CD8-positive, alpha-beta memory T cell (primary cell): Measurements from ENCODE around the gene SPTBN5. TPM values are rescaled to one million over a fixed set of nuclear protein-coding genes. Genes with fewer than 3 reads are reported as not detected.

ENCODE experiments used
- CTCF ChIA-PET: fragments of 350-600 bp; sonication (Branson Sonifier 250); formaldehyde crosslinking; loops from one replicate; lab custom pipeline; 2021; ENCODE audit warnings: antibody characterized with exemption; lab: Charles Lee
- POLR2A ChIA-PET: fragments of 350-600 bp; sonication (Branson Sonifier 250); formaldehyde crosslinking; loops from one replicate; lab custom pipeline; 2021; ENCODE audit warnings: antibody characterized with exemption; lab: Charles Lee
- DNase-seq, 5 donors: peaks; one replicate each; pipeline versions ENCODE4 v3.0.0 to v3.0.0-alpha.2; 2020 to 2022; ENCODE audit warnings: mixed read lengths in 1 of 5
- H3K27ac ChIP-seq: one replicate; pipeline ENCODE4 v1.7.0; 2013; ENCODE audit warnings: low read depth, mild to moderate bottlenecking, low read length, moderate library complexity
- H3K27me3 ChIP-seq: 2 replicates; pipeline ENCODE4 v1.7.0; 2013; ENCODE audit warnings: low read length, mild to moderate bottlenecking; ENCODE audit not compliant: insufficient read depth, poor library complexity, severe bottlenecking
- H3K36me3 ChIP-seq: 2 replicates; pipeline ENCODE4 v1.7.0; 2013; ENCODE audit warnings: mild to moderate bottlenecking, low read length, moderate library complexity; ENCODE audit not compliant: insufficient read depth
- H3K4me1 ChIP-seq: 2 replicates; pipeline ENCODE4 v1.7.0; 2013; ENCODE audit warnings: mild to moderate bottlenecking, low read length, moderate library complexity; ENCODE audit not compliant: insufficient read depth
- H3K4me3 ChIP-seq: 2 replicates; pipeline ENCODE4 v1.7.0; 2013; ENCODE audit warnings: mild to moderate bottlenecking, low read length
- H3K9me3 ChIP-seq: 2 replicates; pipeline ENCODE4 v1.7.0; 2013; ENCODE audit warnings: mild to moderate bottlenecking, low read length
- H3K27ac Mint-ChIP-seq, 8 donors: one replicate each; pipeline ENCODE4 v1.8.0; 2020 to 2021; ENCODE audit warnings: mixed read lengths in 8 of 8, mild to moderate bottlenecking in 6 of 8, inconsistent platforms in 3 of 8, moderate library complexity in 3 of 8
- H3K27me3 Mint-ChIP-seq, 2 donors: one replicate each; pipeline ENCODE4 v1.8.0; 2020 to 2021; ENCODE audit warnings: mixed read lengths in 2 of 2, mild to moderate bottlenecking in 1 of 2, moderate library complexity in 1 of 2
- H3K36me3 Mint-ChIP-seq, 3 donors: one replicate each; pipeline ENCODE4 v1.8.0; 2020 to 2021; ENCODE audit warnings: mixed read lengths in 3 of 3, inconsistent platforms in 1 of 3, mild to moderate bottlenecking in 1 of 3
- H3K4me1 Mint-ChIP-seq, 3 donors: one replicate each; pipeline ENCODE4 v1.8.0; 2020 to 2021; ENCODE audit warnings: mixed read lengths in 3 of 3, inconsistent platforms in 1 of 3, mild to moderate bottlenecking in 1 of 3
- H3K4me3 Mint-ChIP-seq, 7 donors: one replicate each; pipeline ENCODE4 v1.8.0; 2020 to 2021; ENCODE audit warnings: mixed read lengths in 7 of 7, mild to moderate bottlenecking in 6 of 7, moderate library complexity in 4 of 7, inconsistent platforms in 2 of 7
- H3K9me3 Mint-ChIP-seq, 5 donors: one replicate each; pipeline ENCODE4 v1.8.0; 2020 to 2022; ENCODE audit warnings: mixed read lengths in 5 of 5, mild to moderate bottlenecking in 3 of 5, moderate library complexity in 2 of 5, inconsistent platforms in 1 of 5
- polyA plus RNA-seq: library from polyadenylated mRNA; unstranded; fragments of 300-500 nt; fragmentation: Illumina TruSeq; gene quantifications from one replicate; pipeline ENCODE4 v1.2.3, GENCODE V29; 2021
- total RNA-seq, 2 experiments: library from RNA; stranded (reverse); gene quantifications; one replicate each; pipeline ENCODE4 v1.2.3, GENCODE V29; 2021

Gene SPTBN5
- total and polyA plus RNA-seq, 3 experiments from 2014 or later, result 0.31 to 0.39 TPM; not detected in 1

DNA sequence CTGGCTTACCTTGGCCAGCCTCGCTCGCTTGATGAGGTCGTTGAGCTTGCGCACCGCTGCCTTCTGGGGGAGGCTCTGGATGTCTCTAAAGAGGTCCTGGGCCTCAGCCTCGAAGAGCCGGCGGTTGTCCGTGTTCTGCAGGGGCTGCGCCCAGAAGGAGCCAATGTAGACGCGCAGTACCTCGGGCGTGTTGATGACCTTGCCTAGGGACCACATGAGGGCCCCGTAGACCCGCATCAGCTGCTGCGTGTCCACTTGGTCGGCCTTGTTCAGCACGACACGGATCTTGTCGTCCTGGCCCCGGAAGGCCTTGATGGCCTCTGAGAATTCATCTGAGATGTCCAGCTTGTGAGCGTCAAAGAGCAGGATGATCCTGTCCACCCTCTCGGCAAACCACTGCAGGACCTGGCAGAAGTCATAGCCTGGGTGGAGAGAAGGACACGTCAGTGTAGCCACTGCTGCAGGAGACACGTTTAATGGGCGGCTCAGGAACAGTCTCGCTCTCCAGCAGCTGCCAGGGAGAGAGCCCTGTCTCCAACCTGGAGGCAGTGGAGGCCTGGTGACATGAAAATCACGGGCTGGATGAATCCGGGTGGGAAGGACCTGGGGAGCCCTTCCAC lies 25.5 kb upstream of the SPTBN5 start:
- Histone ChIP-seq H3K9me3 (no peaks in the 10 kb centered on the region), H3K4me1 (no peaks in the 10 kb centered on the region), H3K36me3 (peaks cover 13% of the 10 kb centered on the region), H3K27me3 (no peaks in the 10 kb centered on the region), H3K27ac (no peak overlapping the region), H3K4me3 (no peak overlapping the region)
- CTCF ChIA-PET, result no interaction called here
- no peak for DNase-seq
- Mint-ChIP-seq H3K27ac (peak overlapping the region in 3 of 8 donors; percentile 26 to 66 (median 27)), H3K27me3 (peaks cover 0 to 3% of the 10 kb centered on the region in 2 donors), H3K4me3 (no peak overlapping the region), H3K9me3 (no peaks in the 10 kb centered on the region), H3K4me1 (peaks cover 0 to 8% (median 0%) of the 10 kb centered on the region in 3 donors), H3K36me3 (peaks cover 0 to 66% (median 3%) of the 10 kb centered on the region in 3 donors)
- POLR2A ChIA-PET, result no interaction called here

DNA sequence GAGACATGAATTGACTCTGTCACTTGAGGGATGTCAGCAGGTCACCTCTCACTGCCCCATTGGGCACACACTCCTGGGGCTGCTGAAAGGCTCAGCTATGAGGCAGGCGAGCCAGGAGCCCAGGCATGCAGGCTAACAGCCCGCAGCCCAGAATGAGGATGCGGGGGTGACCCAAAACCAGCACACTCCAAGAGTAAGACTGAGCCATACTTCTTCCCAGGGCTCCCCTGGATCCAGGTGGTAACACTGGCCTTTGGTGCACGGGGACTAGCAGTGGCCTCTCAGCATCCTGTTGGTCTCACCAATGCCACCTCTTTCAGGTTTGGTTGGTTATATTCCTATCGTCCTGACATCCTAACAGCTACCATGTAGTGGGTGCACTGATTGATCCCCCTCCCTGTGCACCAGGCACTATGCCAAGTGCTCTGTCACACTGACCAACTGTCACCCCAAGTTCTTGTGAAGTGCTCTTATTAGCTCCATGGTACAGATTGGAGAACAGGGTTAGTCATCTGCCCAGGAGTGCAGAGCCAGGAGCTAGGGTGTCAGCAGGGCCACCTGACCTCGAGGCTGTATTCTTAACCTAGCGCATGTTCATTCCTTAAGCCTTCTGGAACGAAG lies 24.8 kb upstream of the SPTBN5 start:
- POLR2A ChIA-PET, result no interaction called here
- H3K4me1 ChIP-seq, result no peaks in the 10 kb centered on the region
- Mint-ChIP-seq H3K4me3 (no peak overlapping the region), H3K27me3 (peaks cover 0 to 3% of the 10 kb centered on the region in 2 donors), H3K36me3 (peaks cover 0 to 64% (median 6%) of the 10 kb centered on the region in 3 donors), H3K27ac (peak overlapping the region in 1 of 8 donors; percentile 27), H3K9me3 (no peaks in the 10 kb centered on the region), H3K4me1 (peaks cover 0 to 8% (median 0%) of the 10 kb centered on the region in 3 donors)
- no peak for DNase-seq
- CTCF ChIA-PET, result interaction anchor here (1.4 kb wide), 1 partner anchor 18 kb away, joined by 3 read pairs; no protein-coding TSS in a partner anchor
- H3K9me3 ChIP-seq, result no peaks in the 10 kb centered on the region
- no peaks in the 10 kb centered on the region for H3K27me3 ChIP-seq
- no peak overlapping the region for H3K4me3 ChIP-seq
- H3K36me3 ChIP-seq, result peaks cover 13% of the 10 kb centered on the region
- no peak overlapping the region for H3K27ac ChIP-seq

DNA sequence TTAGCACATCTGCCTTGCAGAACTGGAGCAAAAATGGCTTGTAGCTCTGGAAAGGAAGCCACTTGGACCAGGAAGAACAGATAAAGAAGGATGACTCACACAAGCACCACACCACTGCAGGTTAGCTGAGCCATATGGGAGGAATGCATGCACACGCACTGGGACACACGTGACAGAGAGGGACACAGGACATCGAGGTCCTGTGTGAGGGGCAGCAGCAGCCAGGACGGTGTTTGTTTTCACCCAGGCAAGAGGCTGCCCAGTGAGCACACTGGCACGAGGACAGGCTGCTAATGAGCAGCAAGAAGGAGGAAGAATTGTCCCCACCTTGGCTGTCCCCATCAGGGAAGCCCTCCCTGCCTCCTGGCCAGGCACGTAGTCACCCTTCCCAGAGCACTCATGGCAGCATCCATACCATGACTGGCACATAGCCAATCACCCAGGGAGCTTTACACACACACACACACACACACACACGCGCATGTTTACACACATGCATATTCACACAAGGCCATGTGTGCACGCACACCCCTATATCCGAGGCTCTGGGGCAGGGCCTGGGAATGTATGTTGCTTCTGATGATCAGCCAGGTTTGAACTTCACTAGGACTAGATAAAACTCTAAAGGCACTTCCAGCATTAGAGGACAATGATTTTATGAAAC lies 24.0 kb upstream of the SPTBN5 start:
- Mint-ChIP-seq H3K27me3 (peaks cover 0 to 3% of the 10 kb centered on the region in 2 donors), H3K4me3 (no peak overlapping the region), H3K27ac (peak overlapping the region in 1 of 8 donors; percentile 68), H3K9me3 (no peaks in the 10 kb centered on the region), H3K4me1 (peaks cover 0 to 7% (median 0%) of the 10 kb centered on the region in 3 donors), H3K36me3 (peaks cover 0 to 62% (median 6%) of the 10 kb centered on the region in 3 donors)
- Histone ChIP-seq H3K27ac (no peak overlapping the region), H3K36me3 (peaks cover 13% of the 10 kb centered on the region), H3K9me3 (no peaks in the 10 kb centered on the region), H3K4me3 (no peak overlapping the region), H3K4me1 (no peaks in the 10 kb centered on the region), H3K27me3 (no peaks in the 10 kb centered on the region)
- no peak for DNase-seq
- ChIA-PET CTCF (interaction anchor here (1.1 to 1.4 kb wide), 2 partner anchors 15 to 19 kb away, joined by 3 read pairs; no protein-coding TSS in a partner anchor), POLR2A (no interaction called here)

DNA sequence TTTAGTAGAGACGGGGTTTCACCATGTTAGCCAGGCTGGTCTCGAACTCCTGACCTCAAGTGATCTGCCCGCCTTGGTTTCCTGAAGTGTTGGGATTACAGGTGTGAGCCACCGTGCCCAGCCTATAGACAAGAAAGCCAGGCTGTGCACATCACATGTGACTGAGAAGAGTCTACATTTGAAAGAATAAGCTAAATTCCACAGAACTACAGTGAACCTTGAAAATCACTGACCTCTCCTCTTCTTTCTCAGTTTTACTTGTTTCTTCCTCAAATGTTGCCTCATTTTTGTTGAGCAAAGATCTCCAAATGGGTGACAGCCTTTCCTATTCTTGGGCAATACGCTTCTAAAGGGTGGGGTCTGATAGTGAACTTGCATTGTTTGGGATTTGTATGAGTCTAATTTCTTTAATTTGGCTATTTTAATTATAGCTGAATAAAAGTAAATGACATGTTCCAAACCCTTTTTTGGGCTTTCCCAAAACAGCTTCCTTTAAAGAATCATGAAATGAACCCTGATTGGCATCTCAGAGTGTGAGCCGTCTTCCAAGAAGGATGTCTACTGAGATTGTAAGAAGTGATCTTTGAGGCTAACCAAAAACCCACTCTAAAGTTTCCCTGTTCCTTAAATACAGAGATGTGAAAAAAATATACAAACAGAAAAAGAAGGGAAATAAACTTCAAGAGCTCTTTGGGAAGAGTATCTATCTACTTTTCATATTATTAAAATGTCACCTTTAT lies 21.6 kb upstream of the SPTBN5 start:
- H3K27ac ChIP-seq, result no peak overlapping the region
- H3K4me1 ChIP-seq, result no peaks in the 10 kb centered on the region
- no peak overlapping the region for H3K27ac Mint-ChIP-seq
- DNase-seq, result no peak
- H3K9me3 ChIP-seq, result no peaks in the 10 kb centered on the region
- ChIA-PET POLR2A (no interaction called here), CTCF (interaction anchor here (1.2 to 2.1 kb wide), 4 partner anchors 11 to 142 kb away, joined by 4 to 8 read pairs (median 5); partner anchors contain the start of gene MAPKBP1)
- peaks cover 0 to 3% of the 10 kb centered on the region in 2 donors for H3K27me3 Mint-ChIP-seq
- no peaks in the 10 kb centered on the region for H3K9me3 Mint-ChIP-seq
- no peaks in the 10 kb centered on the region for H3K4me1 Mint-ChIP-seq
- peaks cover 13% of the 10 kb centered on the region for H3K36me3 ChIP-seq
- no peak overlapping the region for H3K4me3 ChIP-seq
- peaks cover 0 to 66% (median 3%) of the 10 kb centered on the region in 3 donors for H3K36me3 Mint-ChIP-seq
- no peaks in the 10 kb centered on the region for H3K27me3 ChIP-seq
- no peak overlapping the region for H3K4me3 Mint-ChIP-seq

DNA sequence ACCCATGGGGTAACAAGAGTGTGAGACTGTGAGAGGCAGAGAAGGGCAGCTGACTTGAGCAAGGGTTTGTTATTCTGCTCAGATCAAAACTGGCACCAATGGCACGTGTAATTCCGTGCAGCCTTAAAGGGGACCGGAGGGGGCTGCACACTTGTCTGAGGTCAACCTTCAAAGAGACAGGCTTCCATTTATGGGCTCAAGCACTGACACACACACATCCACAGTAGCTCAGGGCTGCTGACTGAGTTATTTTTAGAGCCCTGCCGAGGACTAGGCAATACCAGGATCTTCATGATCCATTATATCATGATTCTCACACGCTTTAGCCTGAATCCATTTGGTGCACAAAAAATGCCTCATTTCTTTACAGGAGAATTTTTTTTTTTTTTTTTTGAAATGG lies 20.6 kb upstream of the SPTBN5 start:
- Mint-ChIP-seq H3K27ac (peak overlapping the region in 1 of 8 donors; percentile 27), H3K4me3 (no peak overlapping the region), H3K4me1 (no peaks in the 10 kb centered on the region), H3K36me3 (peaks cover 0 to 67% (median 3%) of the 10 kb centered on the region in 3 donors), H3K27me3 (peaks cover 0 to 2% of the 10 kb centered on the region in 2 donors), H3K9me3 (no peaks in the 10 kb centered on the region)
- Histone ChIP-seq H3K9me3 (no peaks in the 10 kb centered on the region), H3K27ac (no peak overlapping the region), H3K36me3 (peaks cover 12% of the 10 kb centered on the region), H3K4me1 (no peaks in the 10 kb centered on the region), H3K4me3 (no peak overlapping the region), H3K27me3 (no peaks in the 10 kb centered on the region)
- POLR2A ChIA-PET, result no interaction called here
- CTCF ChIA-PET, result interaction anchor here (0.9 to 2.0 kb wide), 2 partner anchors 10 to 140 kb away, joined by 3 to 6 read pairs; partner anchors contain the start of gene MAPKBP1
- no peak for DNase-seq

DNA sequence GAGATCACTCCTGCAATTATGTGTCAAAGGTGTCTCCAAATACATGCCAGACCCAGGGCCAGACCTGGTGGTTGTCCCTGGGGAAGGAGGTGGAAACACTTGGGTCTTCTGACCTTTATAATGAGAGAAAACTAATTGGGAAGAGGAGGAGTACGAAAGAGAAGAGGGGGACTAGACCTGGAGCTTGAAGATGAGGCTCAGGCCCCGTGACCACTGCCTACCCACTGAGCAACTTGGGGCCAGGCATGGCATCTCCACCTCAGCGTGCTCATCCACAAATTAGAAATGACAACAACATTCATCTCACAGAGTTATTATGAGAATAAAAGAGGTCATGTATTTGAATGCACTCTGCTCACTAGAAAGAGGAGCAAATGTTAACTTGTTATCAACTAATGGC lies 19.4 kb upstream of the SPTBN5 start:
- POLR2A ChIA-PET, result no interaction called here
- H3K27ac Mint-ChIP-seq, result peak overlapping the region in 4 of 8 donors; percentile 17 to 54 (median 30)
- no peak overlapping the region for H3K4me3 ChIP-seq
- H3K4me3 Mint-ChIP-seq, result no peak overlapping the region
- H3K9me3 ChIP-seq, result no peaks in the 10 kb centered on the region
- H3K36me3 ChIP-seq, result peaks cover 4% of the 10 kb centered on the region
- H3K4me1 ChIP-seq, result no peaks in the 10 kb centered on the region
- DNase-seq, result no peak
- no peaks in the 10 kb centered on the region for H3K27me3 ChIP-seq
- no peaks in the 10 kb centered on the region for H3K27me3 Mint-ChIP-seq
- no peaks in the 10 kb centered on the region for H3K4me1 Mint-ChIP-seq
- H3K36me3 Mint-ChIP-seq, result peaks cover 0 to 67% (median 8%) of the 10 kb centered on the region in 3 donors
- CTCF ChIA-PET, result interaction anchor here (0.9 to 2.0 kb wide), 3 partner anchors 9 to 140 kb away, joined by 3 to 8 read pairs (median 6); no protein-coding TSS in a partner anchor
- no peaks in the 10 kb centered on the region for H3K9me3 Mint-ChIP-seq
- no peak overlapping the region for H3K27ac ChIP-seq

DNA sequence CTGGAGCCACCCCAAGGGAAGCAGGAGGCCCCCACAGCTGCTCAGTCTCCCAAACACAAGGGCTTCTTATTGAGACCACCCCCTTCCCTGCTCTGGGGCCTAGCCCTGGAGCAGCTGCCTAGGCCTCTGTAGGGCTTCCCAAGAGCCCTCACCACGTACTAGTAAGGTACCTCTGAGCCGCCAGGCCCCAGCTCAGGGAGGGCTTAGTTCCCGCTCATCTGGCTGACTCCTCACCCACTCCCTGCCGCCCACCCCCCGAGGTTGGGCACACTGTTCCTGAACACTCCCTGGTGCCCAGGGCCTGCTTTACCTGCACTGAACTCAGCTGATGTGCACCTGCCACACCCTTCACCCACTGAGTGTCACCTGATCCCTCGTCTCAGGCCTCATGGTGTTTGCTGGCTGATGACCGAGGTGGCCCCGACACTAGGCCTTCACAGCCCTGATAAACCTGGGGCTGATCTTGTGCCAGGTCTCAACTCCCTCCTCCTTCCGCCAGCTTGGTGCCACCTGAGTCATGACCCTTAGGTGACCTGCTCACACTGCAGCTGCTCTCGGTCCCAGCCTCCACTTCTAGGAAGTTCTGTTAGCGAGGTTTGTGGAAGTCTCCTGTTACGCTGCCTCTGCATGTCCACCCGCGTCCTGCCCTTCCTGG lies 18.0 kb upstream of the SPTBN5 start:
- DNase-seq, result no peak
- Mint-ChIP-seq H3K9me3 (no peaks in the 10 kb centered on the region), H3K36me3 (peaks cover 0 to 67% (median 9%) of the 10 kb centered on the region in 3 donors), H3K27me3 (no peaks in the 10 kb centered on the region), H3K4me3 (no peak overlapping the region), H3K27ac (peak overlapping the region in 4 of 8 donors; percentile 14 to 66 (median 54)), H3K4me1 (no peaks in the 10 kb centered on the region)
- H3K4me1 ChIP-seq, result no peaks in the 10 kb centered on the region
- ChIA-PET POLR2A (no interaction called here), CTCF (interaction anchor here (2.0 kb wide), 1 partner anchor 139 kb away, joined by 8 read pairs; no protein-coding TSS in a partner anchor)
- H3K36me3 ChIP-seq, result peaks cover 4% of the 10 kb centered on the region
- H3K4me3 ChIP-seq, result no peak overlapping the region
- H3K27ac ChIP-seq, result no peak overlapping the region
- H3K9me3 ChIP-seq, result no peaks in the 10 kb centered on the region
- no peaks in the 10 kb centered on the region for H3K27me3 ChIP-seq
